Motor neuron (in vitro differentiated cells): ENCODE results near the gene SUPT4H1. TPM values are rescaled to one million over a fixed set of nuclear protein-coding genes. Genes with fewer than 3 reads are reported as not detected.

ENCODE experiments used
- ATAC-seq, 8 experiments: fragments of 200-7000 bp; cut with Tn5 transposase; replicated peaks in 6 of 8; 2 replicates each; pipeline ENCODE4 v1.8.0; 2021; ENCODE audit warnings: mild to moderate bottlenecking in 8 of 8, moderate library complexity in 8 of 8
- H3K27ac ChIP-seq, 2 donors: fragments of 250-450 bp; sonication (Bioruptor Pico); 2 replicates each; pipeline ENCODE4 v1.9.0; 2021; ENCODE audit warnings: antibody characterized with exemption in 2 of 2, mild to moderate bottlenecking in 2 of 2, moderate library complexity in 1 of 2
- H3K4me1 ChIP-seq, 2 donors: fragments of 250-450 bp; sonication (Bioruptor Pico); replicated peaks in 1 of 2; 2 replicates each; pipeline ENCODE4 v1.6.1; 2021; ENCODE audit warnings: antibody characterized with exemption in 2 of 2, mild to moderate bottlenecking in 2 of 2, moderate library complexity in 1 of 2
- H3K4me3 ChIP-seq, 5 donors: fragments of 250-450 bp; sonication (Bioruptor Pico); 2 replicates each; pipeline ENCODE4 v1.9.0; 2021; ENCODE audit warnings: antibody characterized with exemption in 5 of 5, mild to moderate bottlenecking in 5 of 5, moderate library complexity in 4 of 5
- WGBS, 10 experiments: fragments of 450-650 bp; shearing (Covaris generic); methylation state at CpG; one replicate each; pipeline ENCODE4 v1.0.0; 2022; 5-methylcytosine and 5-hydroxymethylcytosine counted together
- in situ Hi-C, 9 experiments: fragments of 400-800 bp; cut with MboI; loops; one replicate each; pipeline ENCODE4 v1.15.0; 2021; ENCODE audit warnings: low sequenced_read_pairs in 9 of 9, low pct_unique_long_range_greater_than_20kb in 2 of 9; ENCODE audit not compliant: unreplicated experiment in 9 of 9
- total RNA-seq, 8 experiments: library from RNA; unstranded; fragments of 300-600 nt; gene quantifications; 2 replicates each; pipeline versions ENCODE4 v1.2.3 to v1.2.4, GENCODE V29; 2022

The SUPT4H1 gene
- total RNA-seq, 8 experiments from 2014 or later, result 47.7 to 87.5 (median 62.3) TPM

DNA sequence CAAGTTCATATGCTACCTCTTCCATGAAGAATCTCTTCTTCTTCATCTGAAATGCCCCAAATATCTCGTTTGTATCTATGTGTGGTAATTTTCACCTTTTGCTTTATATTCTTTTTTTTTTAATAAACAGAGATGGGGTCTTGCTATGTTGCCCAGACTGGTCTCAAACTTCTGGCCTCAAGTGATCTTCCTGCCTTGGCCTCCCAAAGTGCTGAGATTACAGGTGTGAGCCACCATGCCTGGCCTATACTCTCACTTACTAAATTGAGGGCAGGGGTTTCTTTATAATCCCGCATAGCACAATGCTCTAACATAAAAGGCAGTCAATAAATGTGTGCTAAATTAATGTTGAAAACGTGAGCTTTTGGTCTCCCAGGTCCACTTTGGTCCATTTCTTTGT, 34.7 kb upstream of the SUPT4H1 start:
- Histone ChIP-seq H3K4me3 (no peak overlapping the region), H3K4me1 (no peaks in the 10 kb centered on the region), H3K27ac (no peak overlapping the region)
- in situ Hi-C loops, result no loop called here
- WGBS, 10 experiments, result 0 to 100% (median 54%) methylated on average over 1 to 3 of the region's 3 CpGs
- no peak for ATAC-seq

DNA sequence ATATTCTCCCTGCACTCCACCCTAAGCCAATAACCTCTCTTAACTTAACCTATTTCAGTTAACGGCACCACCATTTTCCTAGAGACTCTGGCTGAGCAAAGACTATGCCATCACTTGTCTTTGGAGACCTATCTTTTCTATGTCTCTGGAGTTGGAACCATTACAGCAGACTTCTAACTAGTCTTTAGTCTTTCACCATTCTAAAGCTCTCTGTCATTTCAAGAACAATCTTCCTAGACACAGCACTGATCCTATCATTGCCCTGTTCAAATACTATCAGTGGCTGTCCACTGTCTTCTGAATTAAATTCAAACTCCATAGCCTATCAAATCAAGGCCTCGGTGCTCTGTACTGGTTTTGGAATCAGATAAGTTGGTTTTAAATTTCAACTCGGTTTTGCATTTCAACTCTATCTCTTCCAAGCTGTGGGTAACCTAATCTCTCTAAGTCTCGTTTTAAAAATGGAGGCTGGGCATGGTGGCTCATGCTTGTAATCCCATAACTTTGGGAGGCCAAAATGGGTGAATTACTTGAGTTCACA, 33.4 kb upstream of the SUPT4H1 start:
- ATAC-seq, result no peak
- WGBS, 10 experiments, result 0 to 100% (median 78%) methylated on average over 1 to 4 of the region's 4 CpGs
- no peak overlapping the region for H3K27ac ChIP-seq
- H3K4me3 ChIP-seq, result no peak overlapping the region
- H3K4me1 ChIP-seq, result no peaks in the 10 kb centered on the region
- in situ Hi-C loops, result no loop called here

DNA sequence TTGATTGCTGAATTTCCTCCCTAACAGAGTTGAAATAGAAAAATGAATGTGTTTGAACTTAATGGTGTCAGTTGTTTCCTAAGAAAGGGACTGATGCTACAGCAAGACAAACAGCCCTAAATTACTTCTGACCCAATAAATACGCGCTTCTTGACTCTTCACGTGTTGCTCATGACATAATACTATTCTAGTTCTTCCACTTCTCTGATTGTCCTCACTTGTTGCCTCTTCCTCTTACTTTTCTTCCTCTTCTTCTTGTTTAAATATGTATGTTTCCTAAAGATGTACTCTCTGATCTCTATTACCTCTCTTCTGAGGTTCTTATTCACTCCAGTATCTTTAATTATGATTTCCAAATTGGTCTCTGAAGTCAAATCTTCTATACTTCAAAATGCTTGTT, 32.9 kb upstream of the SUPT4H1 start:
- no peak for ATAC-seq
- in situ Hi-C loops, result no loop called here
- 28 to 100% (median 83%) methylated on average over 3 of the region's 3 CpGs; no CpG with 5 or more reads in 1 of the 10 experiments for WGBS, 10 experiments
- no peak overlapping the region for H3K27ac ChIP-seq
- no peaks in the 10 kb centered on the region for H3K4me1 ChIP-seq
- H3K4me3 ChIP-seq, result no peak overlapping the region

DNA sequence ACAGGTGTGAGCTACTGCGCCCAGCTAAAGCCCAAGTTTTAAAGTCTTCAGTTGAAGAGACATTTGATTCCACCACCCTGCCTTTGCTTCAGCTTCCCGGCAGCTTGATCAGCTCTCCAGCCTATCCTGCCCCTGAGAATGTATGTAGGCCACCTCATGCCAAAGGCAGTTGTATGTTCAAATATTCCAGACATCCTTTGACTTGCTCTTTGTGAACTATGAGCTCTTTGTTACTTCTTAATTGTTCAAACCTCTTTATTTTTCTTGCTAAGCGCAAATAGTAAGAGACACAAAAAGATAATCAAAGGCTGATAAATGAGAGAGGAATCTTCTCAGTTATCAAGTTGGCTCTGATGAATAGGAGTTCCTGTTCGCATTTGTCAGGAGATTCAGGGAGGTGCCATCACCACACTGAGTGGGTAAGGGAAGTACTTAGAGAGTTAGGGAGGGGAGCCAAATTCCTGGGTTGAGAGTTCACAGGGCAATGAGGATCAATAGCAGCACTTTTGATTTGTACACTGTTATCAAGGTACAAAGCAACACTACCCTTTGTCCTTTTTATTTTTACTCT, 32.0 kb upstream of the SUPT4H1 start:
- no peak for ATAC-seq
- Histone ChIP-seq H3K27ac (no peak overlapping the region), H3K4me1 (no peaks in the 10 kb centered on the region), H3K4me3 (no peak overlapping the region)
- in situ Hi-C loops, result no loop called here
- 29 to 100% (median 62%) methylated on average over 2 to 3 of the region's 4 CpGs for WGBS, 10 experiments

DNA sequence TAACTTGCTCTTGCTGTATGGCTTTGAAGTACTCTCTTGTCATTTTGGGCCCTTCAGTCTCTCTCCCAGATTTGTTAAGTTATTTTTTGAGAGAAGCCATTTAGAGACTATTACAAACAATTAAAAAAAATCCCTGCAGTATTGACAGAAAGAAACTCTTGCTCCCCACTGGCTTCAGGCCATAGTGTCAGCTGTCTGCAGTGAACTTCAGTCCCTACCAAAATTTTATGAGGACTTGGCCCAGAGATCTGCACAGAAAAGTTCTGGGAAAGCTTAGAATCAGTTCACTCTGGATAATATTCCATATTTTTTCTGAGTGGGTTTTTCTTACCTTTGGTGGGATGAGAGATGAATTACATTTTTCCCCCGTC, 30.9 kb upstream of the SUPT4H1 start:
- no peak overlapping the region for H3K27ac ChIP-seq
- 83 to 100% (median 96%) methylated on average over 1 of the region's 1 CpG; no CpG with 5 or more reads in 4 of the 10 experiments for WGBS, 10 experiments
- in situ Hi-C loops, result no loop called here
- H3K4me3 ChIP-seq, result no peak overlapping the region
- no peak for ATAC-seq
- H3K4me1 ChIP-seq, result no peaks in the 10 kb centered on the region

DNA sequence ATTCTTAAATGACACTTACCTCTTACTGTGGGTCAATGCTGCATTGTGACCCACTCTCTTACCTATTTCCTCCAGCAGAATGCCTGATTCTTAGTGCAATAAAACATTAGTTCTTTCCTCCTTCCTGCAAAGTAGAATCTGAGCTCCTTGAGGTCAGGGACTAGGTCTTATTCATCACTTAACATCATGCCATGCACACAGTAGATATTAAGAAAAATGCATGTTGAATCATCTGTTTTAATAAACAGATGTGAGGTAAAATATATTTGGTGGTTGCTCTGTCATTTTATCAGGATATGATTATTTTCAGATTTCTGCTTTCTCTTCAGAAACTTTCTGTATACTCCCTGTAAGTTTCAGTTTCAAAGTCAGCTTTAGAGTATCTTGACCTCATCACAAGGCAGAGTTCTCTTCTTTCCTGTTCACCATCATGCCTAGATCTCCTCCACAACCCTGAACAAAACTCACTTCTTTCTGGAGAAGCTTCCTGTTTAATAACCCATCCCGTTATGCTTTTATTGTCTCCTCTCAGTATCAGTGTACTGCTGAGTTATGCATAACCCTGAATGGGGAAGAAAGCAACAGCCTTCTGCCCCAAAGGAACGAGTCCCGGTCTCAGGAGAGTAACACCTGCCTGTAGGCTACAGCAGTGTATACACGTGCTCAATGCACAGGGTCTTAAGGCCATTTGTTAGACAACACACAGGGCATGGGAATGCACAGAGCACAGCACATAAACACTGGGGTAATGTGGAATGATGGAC, 30.3 kb upstream of the SUPT4H1 start:
- no peak for ATAC-seq
- H3K4me3 ChIP-seq, result no peak overlapping the region
- H3K27ac ChIP-seq, result no peak overlapping the region
- in situ Hi-C loops, result no loop called here
- WGBS, 10 experiments, result 0 to 86% (median 57%) methylated on average over 1 to 4 of the region's 4 CpGs; no CpG with 5 or more reads in 2 of the 10 experiments
- H3K4me1 ChIP-seq, result no peaks in the 10 kb centered on the region

DNA sequence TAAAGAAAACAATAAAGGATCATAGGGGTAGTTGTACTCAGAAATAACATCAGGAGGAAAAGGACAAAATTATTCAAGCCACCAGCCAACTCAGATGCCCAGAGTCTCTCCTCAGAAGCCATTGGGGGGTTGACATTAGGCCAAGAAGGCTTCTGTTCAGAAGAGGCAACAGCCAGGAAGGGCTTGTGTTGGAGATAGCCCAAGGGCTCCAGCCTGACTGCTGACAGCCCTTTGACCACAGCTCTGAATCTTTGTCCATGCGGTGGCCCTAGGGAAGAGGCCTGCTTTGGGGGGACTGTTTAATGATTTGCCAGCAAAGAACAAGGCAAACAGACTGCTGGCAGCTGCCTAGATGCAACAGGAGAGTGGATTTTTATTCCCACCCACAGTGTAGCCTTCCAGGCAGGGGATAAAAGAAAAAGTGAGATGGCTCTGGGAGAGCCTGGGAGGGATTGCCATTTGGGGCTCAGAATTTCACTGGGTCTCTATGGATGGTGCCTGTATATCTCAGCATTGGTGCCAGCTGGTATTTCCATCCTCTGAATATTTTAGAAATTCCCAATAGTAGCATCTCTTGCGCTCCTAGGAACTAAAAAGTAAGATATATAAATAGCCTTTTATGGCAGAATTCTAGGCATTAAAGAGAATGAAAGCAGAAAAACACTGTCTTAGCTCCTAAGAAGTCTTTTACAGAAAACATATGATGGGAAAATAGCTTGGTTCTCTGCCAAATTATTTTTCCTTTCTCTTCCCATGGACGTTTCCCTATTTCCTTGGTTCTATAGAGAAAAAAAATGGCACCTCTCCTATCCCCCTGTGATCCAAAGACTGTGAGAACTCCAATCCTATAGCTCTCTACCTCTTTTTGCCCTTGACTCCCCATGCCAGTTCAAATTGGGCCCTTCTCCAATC, 29.4 kb upstream of the SUPT4H1 start:
- 0 to 65% (median 39%) methylated on average over 1 to 3 of the region's 3 CpGs; no CpG with 5 or more reads in 1 of the 10 experiments for WGBS, 10 experiments
- no peak overlapping the region for H3K27ac ChIP-seq
- ATAC-seq, result peak in 3 of 8 experiments; percentile 31 to 80 (median 56)
- H3K4me3 ChIP-seq, result no peak overlapping the region
- in situ Hi-C loops, result no loop called here
- no peaks in the 10 kb centered on the region for H3K4me1 ChIP-seq

DNA sequence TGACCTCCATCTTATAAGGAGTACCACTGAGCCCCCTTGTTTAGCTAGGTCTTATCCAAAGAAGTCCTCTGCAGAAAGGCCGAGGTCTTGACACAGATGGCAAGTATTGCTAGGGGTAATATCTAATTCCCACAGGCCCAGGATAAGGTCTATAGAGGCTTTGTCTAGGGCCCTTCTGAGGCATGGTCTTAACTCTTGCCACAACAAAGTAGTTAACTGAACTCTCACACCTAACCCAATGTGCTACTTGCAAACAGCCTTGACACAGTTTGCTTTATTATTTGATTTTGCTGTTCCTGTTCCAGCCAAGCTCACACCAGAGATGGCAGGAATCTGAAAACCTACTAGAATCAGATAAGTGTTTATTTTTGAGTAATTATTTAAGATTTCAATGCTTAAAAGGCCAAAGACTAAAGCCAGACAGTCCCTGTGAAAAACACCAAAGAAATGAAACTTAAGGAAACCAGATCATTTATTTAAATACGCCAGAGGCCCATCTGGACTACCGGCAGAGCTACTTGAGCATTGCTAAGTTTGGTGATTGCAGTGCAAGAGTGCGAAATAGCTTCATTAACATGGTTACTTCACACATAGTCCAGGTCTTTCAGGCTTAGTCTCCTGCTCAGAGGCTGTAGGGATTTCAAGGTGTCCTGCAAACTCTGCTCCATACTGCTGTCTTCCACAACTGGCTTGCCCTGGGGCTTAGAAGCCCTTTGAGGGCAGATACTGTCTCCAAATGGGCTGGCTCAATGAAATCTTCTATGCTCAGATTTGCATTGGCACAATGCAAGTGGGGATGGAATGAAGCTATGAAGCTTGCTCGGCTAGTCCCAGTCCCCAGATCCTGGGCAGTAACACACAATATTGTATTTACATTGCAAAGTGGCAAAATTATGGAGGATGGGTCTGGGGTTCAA, 28.5 kb upstream of the SUPT4H1 start:
- H3K4me3 ChIP-seq, result no peak overlapping the region
- no peak overlapping the region for H3K27ac ChIP-seq
- ATAC-seq, result peak in 1 of 8 experiments; percentile 49
- in situ Hi-C loops, result no loop called here
- no peaks in the 10 kb centered on the region for H3K4me1 ChIP-seq
- WGBS, 10 experiments, result 25 to 100% (median 88%) methylated on average over 2 to 4 of the region's 5 CpGs; no CpG with 5 or more reads in 2 of the 10 experiments

DNA sequence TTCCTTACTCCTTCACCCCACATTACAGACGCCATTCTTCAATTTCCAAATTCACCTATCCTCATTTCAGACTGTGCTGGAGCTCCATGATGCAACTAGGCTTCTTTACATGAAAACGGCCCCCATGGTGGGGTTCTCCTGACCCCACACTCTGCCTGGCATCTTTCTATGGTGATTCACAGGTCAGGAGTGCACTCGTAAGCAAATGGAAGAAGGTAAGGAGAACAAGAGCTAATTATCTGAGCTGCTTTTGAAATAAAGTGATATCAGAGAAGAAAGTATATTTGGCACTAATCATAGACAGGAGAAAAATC, 27.5 kb upstream of the SUPT4H1 start:
- Histone ChIP-seq H3K27ac (no peak overlapping the region), H3K4me3 (no peak overlapping the region), H3K4me1 (no peaks in the 10 kb centered on the region)
- no peak for ATAC-seq
- WGBS, 10 experiments, result 0 to 100% (median 60%) methylated on average over 1 to 3 of the region's 3 CpGs; no CpG with 5 or more reads in 1 of the 10 experiments
- in situ Hi-C loops, result no loop called here

DNA sequence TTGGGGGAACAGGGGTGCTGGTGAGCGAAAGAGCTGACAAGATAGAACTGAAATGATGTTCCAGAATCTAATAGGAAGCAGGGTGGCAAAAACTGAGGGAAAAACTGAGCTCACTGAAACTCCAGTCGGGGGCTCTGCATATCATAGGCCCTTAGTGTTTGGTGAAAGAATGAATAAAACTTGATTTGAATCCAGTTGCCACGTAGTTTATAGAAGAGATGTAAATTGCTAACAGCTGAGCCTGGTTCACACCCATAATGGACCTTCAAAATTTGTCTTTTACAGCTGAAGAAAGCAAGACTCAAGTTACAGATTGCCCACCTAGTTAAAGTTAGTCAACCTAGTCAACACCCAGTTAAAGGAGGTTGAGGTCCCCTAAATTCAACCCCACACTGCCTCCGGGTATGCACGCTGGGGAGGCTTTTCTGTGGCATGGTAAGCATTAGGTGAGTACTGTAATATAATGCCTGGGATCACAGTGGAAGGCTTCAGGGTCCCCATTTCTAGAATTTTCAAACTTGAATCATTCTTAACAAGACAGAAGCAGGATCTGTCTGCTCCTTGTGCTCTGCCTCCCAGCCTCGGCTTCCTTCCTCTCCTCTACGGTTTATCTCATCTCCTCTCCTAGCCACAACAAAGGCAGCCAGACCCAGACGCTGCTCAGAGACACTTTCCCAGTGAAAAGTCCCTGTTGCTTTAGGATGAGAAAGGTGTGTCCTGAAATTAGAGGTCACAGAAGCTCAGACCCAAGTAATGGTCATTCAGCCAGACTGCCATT, 26.9 kb upstream of the SUPT4H1 start:
- 0 to 89% (median 68%) methylated on average over 1 to 6 of the region's 8 CpGs for WGBS, 10 experiments
- no peaks in the 10 kb centered on the region for H3K4me1 ChIP-seq
- ATAC-seq, result peak in 3 of 8 experiments; percentile 40 to 58 (median 52)
- H3K27ac ChIP-seq, result no peak overlapping the region
- in situ Hi-C loops, result no loop called here
- no peak overlapping the region for H3K4me3 ChIP-seq

DNA sequence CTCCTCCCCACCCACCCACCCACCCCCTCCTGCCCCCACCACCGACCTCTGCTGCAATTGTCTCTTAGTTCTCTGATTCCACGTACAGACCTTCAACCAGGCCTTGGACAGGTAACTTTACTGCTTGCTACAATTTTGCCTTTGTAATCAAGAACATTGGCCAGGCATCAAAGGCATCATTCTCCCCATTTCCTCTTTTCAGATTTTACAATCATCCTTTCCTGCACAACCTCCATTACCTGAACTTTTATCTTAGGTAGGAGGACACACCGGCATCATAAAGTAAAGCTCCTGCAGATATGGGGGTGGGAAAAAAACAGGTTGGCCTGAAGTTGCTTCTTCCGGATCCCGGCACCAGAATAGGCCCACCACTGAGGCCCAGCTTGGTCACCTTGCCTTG, 25.7 kb upstream of the SUPT4H1 start:
- Histone ChIP-seq H3K4me3 (no peak overlapping the region), H3K4me1 (no peaks in the 10 kb centered on the region), H3K27ac (no peak overlapping the region)
- in situ Hi-C loops, result no loop called here
- WGBS, 10 experiments, result 0 to 100% (median 98%) methylated on average over 1 to 4 of the region's 5 CpGs; no CpG with 5 or more reads in 2 of the 10 experiments
- no peak for ATAC-seq
